ENCODE data around the gene PLPPR4.

Gene PLPPR4

GRCh38 chr1:99328171-99328570 is 63.9 kb downstream of the PLPPR4 start:
- no peak for TF ChIP-seq CTCF (IDR thresholded peaks at IDR 0.05)
- Mint-ChIP-seq H3K27me3 (ENCODE audit: low read depth, poor library complexity) (peaks cover under 1% of the 10 kb centered on the region), H3K4me1 (no peaks in the 10 kb centered on the region), H3K9me3 (no peaks in the 10 kb centered on the region), H3K27ac (no peak overlapping the region), H3K36me3 (ENCODE audit: low read depth) (no peaks in the 10 kb centered on the region), H3K4me3 (no peak overlapping the region)
- no peak for DNase-seq

DNA sequence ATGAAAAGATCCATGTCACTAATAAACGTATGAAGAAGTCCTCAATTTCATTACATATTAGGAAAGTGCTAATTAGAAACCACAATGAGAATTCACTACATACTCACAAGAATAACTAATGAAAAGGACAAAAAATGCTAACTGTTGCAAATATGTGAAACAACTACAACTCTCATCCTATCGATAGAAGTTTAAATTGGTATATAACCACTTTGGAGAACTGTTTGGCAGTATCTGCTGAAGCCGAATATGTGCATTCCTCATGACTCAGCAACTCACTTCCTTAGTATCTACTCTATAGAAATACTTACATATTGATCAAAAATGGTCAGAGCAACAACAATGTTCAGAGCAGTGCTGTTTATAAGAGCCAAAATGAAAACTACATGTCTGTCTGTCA is 66.8 kb downstream of the PLPPR4 start:
- Mint-ChIP-seq H3K27ac (no peak overlapping the region), H3K4me1 (no peaks in the 10 kb centered on the region), H3K4me3 (no peak overlapping the region)

DNA sequence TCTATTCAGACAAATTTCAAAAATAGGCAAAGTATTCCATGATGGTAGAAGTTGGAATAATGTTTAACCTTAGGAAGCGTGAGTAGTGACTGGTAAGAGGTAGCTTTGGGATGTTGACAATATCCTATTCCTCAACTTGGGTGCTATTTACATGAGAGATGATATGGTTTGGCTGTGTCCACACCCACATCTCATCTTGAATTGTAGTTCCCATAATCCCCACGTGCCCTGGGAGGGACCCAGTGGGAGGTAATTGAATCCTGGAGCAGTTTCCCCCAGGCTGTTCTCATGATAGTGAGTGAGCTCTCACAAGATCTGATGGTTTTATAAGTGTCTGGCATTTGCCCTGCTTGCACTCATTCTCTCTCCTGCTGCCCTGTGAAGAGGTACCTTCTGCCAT is 67.3 kb downstream of the PLPPR4 start:
- no peak for DNase-seq
- H3K36me3 Mint-ChIP-seq (ENCODE audit: low read depth), result no peaks in the 10 kb centered on the region
- H3K4me1 Mint-ChIP-seq, result no peaks in the 10 kb centered on the region
- peaks cover 4% of the 10 kb centered on the region for H3K27me3 Mint-ChIP-seq (ENCODE audit: low read depth, poor library complexity)
- no peak overlapping the region for H3K4me3 Mint-ChIP-seq
- H3K27ac Mint-ChIP-seq, result peak overlapping the region; percentile 19
- no peaks in the 10 kb centered on the region for H3K9me3 Mint-ChIP-seq
- no peak for TF ChIP-seq CTCF (IDR thresholded peaks at IDR 0.05)

More for the DNA sequence above, 66.8 kb downstream of the PLPPR4 start:
- H3K27me3 Mint-ChIP-seq (ENCODE audit: low read depth, poor library complexity), result peaks cover 4% of the 10 kb centered on the region
- no peak for DNase-seq
- TF ChIP-seq CTCF (IDR thresholded peaks at IDR 0.05), result no peak
- H3K36me3 Mint-ChIP-seq (ENCODE audit: low read depth), result no peaks in the 10 kb centered on the region
- no peaks in the 10 kb centered on the region for H3K9me3 Mint-ChIP-seq

GRCh38 chr1:99332561-99332960 is 68.3 kb downstream of the PLPPR4 start:
- no peaks in the 10 kb centered on the region for H3K9me3 Mint-ChIP-seq
- no peak for TF ChIP-seq CTCF (IDR thresholded peaks at IDR 0.05)
- H3K4me1 Mint-ChIP-seq, result no peaks in the 10 kb centered on the region
- H3K27me3 Mint-ChIP-seq (ENCODE audit: low read depth, poor library complexity), result peaks cover 4% of the 10 kb centered on the region
- H3K27ac Mint-ChIP-seq, result no peak overlapping the region
- no peak for DNase-seq
- H3K36me3 Mint-ChIP-seq (ENCODE audit: low read depth), result no peaks in the 10 kb centered on the region
- H3K4me3 Mint-ChIP-seq, result no peak overlapping the region

GRCh38 chr1:99334991-99335390 is 70.7 kb downstream of the PLPPR4 start:
- Mint-ChIP-seq H3K36me3 (ENCODE audit: low read depth) (no peaks in the 10 kb centered on the region), H3K27me3 (ENCODE audit: low read depth, poor library complexity) (peaks cover 4% of the 10 kb centered on the region), H3K4me1 (no peaks in the 10 kb centered on the region), H3K4me3 (no peak overlapping the region), H3K9me3 (no peaks in the 10 kb centered on the region), H3K27ac (no peak overlapping the region)
- no peak for DNase-seq
- TF ChIP-seq CTCF (IDR thresholded peaks at IDR 0.05), result no peak

DNA sequence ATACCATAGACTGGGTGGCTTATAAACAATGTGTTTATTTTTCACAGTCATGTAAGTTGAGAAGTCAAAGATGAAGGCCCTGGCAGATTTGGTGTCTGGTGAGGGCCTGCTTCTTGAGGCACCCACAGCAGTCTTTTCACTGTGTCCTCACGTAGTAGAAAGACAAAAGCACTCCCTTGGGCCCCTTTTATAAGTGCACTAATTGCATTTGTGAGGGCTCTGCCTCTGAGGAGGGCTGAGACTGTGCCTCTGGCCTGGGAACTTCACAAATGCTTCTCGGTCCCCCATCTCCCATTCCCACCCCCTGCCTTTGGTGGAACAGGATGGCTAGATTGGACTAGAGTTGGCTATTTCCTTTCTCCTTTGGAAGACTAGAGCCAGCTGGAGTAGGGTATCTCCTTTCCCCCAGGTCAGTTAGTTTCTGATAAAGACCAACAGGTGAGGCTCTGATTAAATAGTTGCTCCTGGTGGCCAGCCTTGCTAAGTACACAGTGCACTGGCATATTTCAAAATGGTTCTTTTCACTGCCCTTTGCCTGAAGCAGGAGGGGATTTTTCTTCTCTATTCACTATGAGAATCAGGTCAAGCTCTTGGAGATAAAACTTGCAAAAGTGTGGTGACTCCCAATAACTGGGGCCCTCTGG is 82.9 kb downstream of the PLPPR4 start:
- peaks cover 5% of the 10 kb centered on the region for H3K9me3 Mint-ChIP-seq
- no peak overlapping the region for H3K4me3 Mint-ChIP-seq
- no peaks in the 10 kb centered on the region for H3K4me1 Mint-ChIP-seq
- no peaks in the 10 kb centered on the region for H3K27me3 Mint-ChIP-seq (ENCODE audit: low read depth, poor library complexity)
- TF ChIP-seq CTCF (IDR thresholded peaks at IDR 0.05), result no peak
- DNase-seq, result no peak
- no peak overlapping the region for H3K27ac Mint-ChIP-seq
- H3K36me3 Mint-ChIP-seq (ENCODE audit: low read depth), result no peaks in the 10 kb centered on the region

Measured in nephron progenitor cell (in vitro differentiated cells).